ENCODE measurements around the gene ACAD8.
"Not testable (repeated sequence)": the region's sequence is repeated elsewhere in the genome, so short reads cannot be mapped to it uniquely, and the experiment has no call there.

The ACAD8 gene

DNA sequence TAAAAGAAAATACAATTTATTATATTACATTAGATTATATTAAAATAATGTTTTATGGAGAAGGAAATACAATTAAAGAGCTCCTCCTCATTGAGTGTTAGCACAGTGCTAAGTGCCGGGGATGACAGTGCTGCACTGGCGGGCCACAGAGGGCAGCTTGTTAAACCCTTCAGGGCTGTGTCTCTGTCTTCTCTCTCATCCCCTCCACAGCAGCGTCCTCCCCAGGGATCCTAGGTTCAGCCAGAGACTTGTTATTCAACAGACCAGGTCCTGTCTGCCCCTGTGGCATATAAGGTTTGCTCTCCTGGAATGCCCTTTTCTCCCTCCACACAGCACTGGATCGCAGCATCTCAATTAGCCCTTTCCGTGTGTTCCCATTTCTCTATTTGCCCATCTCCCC lies 14.4 kb upstream of the ACAD8 start:
- no peak for DNase-seq (ENCODE audit: low read depth in 2 of 2, low spot score in 1 of 2)

DNA sequence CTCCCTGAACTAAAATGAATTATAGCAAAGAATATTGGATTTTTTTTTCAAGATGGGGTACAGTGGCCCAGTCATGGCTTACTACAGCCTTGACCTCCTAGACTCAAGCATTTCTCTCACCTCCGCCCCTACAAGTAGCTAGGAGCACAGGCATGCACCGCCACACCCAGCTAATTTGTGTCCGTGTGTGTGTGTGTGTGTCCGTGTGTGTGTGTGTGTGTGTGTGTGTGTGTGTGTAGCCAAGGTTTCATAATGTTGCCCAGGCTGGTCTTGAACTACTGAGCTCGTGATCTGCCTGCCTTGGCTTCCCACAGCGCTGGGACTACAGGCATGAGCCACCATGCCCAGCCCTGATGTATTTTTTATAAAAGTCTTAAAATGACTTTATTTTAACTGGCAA lies 12.8 kb upstream of the ACAD8 start:
- DNase-seq (ENCODE audit: low read depth in 2 of 2, low spot score in 1 of 2) = no peak

DNA sequence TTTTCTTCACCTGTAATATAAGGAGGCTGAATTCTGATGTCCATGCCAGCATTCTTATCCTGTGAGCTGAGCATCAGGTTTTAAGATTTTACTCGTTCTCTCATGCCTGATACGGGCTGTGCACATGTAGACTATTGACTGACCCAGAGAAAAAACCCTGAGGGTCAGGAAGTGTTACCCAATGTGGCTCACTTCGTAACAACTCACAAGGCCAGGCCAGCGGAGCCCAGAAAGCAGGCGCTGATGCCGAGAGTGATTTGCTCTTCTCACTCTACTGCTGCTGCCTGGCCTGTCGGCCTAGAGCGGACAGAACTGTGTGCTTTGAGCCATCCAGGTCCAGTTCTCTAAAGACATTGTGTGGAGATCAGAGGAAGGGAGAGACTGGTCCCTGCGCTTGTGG lies 11.0 kb upstream of the ACAD8 start:
- no peak for DNase-seq (ENCODE audit: low read depth in 2 of 2, low spot score in 1 of 2)

DNA sequence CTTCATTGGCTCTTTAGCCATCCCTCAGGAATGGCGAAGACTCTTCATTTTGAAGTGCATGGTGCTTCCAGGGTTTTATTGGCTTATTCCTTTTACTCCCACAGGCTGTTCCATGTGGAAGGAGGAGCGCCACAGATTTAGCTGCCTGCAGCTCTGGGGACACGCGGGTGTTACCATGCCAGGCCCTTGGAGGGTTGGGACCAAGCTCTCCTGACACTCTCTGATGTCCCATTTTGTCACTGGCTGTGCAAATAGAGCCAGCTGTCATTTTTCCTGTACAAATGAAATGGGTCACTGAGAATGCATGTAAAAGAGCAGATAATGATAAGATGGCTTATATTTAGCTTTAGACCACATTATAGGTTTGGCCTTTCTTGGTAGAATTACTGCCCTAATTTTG lies 9.5 kb upstream of the ACAD8 start:
- DNase-seq (ENCODE audit: low read depth in 2 of 2, low spot score in 1 of 2) = no peak

DNA sequence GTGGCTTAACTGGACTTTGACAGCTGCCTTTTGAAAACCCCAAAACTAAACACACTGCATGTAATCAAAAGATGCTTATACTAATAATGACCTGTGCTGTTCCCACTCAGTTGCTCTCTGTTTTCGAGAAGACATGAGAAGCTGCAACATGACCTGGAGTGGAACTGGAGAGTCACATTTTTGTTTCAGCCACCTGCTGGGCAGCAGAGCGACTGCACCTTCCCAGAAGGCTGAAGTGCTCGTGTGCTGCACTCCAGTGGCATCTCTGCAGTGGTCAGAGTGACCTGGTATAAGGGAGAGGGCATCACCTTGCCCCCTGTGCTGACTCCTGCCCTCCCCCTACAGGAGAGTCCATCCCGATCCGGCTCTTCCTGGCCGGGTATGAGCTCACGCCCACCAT lies 8.8 kb upstream of the ACAD8 start:
- no peak for DNase-seq (ENCODE audit: low read depth in 2 of 2, low spot score in 1 of 2)

DNA sequence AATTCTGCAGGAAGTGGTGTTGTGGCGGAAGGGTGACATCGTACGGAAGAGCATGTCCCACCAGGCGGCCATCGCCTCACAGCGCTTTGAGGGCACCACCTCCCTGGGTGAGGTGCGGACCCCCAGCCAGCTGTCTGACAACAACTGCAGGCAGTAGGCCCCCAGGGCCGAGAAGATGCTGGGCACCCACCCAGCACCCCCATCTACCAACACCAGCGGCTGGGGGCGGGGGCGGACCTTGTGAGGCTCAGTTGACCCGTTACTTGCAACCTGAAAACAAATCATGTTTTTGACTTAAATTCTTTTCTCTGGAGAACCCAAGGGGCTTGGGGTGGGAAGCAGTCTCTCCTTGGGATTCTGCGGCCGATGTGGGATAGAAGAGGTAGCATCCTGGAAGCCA lies 7.9 kb upstream of the ACAD8 start:
- DNase-seq (ENCODE audit: low read depth in 2 of 2, low spot score in 1 of 2) = no peak

DNA sequence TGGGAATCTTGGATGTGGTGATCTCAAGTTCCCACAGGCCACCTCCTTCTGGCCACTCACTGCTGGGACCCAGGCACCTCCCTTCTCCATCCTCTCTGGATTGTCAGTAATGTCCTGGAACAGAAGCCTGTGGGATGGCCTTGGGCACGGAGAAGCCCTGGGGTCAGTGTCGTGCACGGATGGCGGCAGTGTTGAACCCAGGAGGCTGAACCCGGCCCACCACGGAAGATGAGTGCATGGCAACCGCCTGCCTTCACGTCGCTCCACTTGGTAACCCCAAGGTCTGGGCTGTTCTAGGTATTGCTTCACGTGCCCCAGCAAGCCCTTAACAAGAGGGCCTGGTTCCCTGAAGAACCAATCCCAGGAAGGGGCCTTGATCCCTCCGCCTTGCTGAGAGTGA lies 7.3 kb upstream of the ACAD8 start:
- no peak for DNase-seq (ENCODE audit: low read depth in 2 of 2, low spot score in 1 of 2)

DNA sequence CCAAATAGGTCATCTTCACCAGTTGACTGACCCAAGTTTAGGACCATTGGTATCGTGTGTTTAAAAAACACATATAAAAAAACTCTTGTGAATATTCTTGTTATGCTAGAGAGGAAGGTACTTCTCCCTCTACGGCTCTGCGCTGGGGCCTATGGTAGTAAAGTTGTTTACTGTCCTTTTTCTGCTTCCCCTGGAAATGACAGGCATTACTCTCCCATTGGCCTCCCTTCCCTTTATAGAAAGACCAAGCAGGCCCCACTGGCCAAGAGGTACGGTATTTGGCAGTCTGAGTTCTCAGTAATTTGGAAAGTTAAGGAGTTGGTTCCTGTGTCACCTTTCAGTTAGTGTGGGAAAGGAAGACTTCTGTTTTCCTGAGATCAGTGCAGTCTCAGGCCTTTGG lies 6.7 kb upstream of the ACAD8 start:
- no peak for DNase-seq (ENCODE audit: low read depth in 2 of 2, low spot score in 1 of 2)

DNA sequence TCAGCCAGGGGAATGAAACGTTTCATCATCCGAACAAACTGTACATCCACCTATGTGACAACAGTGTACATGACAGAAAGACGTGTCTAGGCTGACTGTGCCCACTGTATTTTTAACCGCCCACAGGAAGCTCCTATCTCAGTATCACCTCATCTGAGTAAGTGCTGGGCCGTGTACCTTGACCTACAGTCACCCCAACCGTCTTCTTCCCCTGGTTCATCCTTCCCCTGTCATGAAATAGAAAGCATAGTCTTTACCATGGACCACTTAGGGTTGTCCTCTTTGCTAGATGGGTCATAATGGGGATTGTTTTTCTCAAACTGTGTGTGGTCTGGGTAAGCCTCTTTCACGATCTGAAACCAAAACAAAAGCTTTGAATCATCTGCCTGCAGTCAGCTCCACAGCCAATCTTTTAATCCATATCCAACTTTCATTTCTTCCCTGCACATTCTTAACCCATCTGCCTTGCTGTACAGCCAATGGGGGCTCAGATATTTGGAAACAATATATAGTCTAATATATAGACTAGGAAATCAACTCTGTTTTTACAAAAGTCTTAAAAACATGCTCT lies 4.4 kb upstream of the ACAD8 start:
- no peak for DNase-seq (ENCODE audit: low read depth in 2 of 2, low spot score in 1 of 2)

DNA sequence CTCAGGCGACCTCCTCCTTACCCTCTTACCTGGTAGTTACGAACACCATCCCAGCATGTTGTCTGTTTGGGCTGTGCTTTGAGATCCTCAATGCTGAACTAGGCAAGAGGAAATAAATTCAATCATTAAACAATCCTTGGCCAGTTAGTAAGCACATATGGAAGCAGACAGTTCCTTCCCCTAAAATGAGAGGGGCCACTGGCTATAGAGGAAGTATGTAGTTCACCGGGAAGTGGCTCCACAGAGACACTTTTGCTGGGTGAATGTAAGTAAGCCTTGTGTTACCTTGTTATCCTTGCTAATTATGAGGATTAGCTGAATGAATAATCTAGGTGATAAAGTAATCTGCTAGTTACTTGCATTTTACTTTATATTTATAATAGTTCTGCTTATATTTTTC lies 3.1 kb upstream of the ACAD8 start:
- no peak for DNase-seq (ENCODE audit: low read depth in 2 of 2, low spot score in 1 of 2)

DNA sequence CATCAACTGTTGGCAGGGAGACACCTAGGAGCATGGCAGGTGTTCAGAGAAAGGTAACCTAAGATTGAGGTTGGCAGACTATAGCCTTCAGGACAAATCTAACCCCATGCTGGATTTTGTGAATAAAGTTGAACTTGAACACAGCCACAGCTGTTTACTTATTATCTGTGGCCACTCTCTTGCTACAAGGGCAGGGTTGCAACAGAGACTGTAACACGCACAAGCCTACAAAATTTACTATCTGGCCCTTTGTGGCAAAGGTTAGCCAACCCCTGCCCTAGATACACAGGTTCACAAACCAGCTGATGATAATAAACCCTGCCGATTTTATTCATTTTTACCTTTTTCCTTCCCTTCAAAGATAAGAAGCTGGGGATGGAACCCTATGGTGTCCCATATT lies 2.7 kb upstream of the ACAD8 start:
- no peak for DNase-seq (ENCODE audit: low read depth in 2 of 2, low spot score in 1 of 2)

DNA sequence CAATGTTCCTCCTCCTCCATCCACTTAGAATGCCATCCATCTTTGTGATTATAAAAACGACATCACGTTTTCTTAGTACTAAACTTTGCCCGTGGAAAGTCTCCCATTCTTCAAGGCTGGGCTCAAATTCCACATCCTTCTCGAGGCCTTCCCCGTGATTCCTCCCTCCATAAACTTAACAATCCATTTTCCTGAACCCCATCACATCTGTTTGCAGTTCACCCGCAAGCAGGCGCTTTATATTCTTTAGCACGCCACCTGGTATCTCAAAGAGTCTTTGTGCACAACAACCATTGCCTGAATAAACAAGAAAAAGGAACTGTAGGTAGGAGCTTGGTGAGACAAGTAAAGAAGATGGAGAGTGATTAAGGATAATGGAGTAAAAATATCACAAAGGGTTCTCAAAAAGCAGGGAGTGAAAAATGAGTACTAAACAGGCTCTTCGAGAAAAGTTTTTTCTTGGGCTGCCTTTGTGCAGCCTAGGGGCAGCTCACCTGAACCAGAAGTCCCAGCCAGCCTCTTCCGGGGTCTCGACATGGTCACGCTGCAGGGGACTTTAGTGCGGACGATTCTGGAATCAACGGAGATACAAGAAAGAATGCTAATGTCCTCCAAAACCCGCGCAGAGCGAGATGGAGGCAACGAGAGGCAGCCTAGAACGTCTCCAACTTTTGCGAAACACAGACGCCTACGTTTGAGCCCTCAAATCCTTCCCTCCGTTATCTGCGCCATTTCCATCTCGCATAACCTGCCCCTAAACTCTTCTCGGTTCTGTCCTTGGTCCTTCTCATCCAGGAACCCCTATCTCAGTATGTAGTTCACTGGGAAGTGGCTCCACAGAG lies 801 bp upstream of the ACAD8 start:
- no peak for DNase-seq (ENCODE audit: low read depth in 2 of 2, low spot score in 1 of 2)

DNA sequence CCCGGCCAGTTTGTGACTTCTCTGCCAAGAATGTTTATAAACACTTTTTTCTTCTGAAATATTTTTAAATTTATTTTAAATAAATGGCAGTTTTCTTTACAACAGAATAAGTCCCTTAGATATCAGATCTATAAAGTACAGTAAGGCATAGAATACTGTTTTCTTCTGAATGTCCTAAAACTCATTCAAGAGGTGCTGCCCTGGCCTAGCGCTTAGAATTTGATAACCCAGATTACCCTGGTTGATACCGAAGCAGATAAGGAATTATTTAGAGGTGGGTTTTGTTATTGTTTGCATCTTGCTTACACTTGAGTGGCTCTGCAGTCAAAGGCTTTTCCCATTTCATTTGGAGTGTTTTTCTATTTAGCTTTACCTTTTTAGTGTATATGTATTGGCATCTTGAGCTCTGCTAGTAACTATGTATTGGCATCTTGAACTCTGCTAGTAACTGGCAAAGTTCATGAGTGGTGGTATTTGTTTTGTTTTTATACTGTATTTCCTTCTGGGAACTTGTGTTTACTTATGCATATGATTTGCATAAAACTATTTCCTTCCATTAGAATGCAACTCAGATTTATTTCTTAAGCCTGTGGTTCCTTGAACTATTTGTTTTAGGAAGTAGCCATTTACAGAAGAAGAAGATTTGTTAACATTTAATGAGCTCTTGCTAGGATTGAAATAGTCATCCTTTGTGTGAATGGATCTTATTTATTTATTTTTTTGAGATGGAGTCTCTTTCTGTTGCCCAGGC lies 1.2 kb downstream of the ACAD8 start:
- no peak for DNase-seq (ENCODE audit: low read depth in 2 of 2, low spot score in 1 of 2)

DNA sequence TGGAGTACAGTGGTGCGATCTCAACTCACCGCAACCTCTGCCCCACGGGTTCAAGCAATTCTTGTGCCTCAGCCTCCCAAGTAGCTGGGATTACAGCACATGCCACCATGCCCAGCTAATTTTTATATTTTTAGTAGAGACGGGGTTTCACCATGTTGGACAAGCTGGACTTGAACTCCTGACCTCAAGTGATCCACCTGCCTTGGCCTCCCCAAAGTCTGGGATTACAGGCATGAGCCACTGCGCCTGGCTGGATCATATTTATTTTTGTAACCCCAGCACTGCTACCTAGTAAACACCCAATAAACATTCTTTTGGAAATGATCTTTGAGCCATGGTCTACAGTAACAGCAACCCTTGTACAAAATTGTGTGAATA lies 1.8 kb downstream of the ACAD8 start:
- DNase-seq (ENCODE audit: low read depth in 2 of 2, low spot score in 1 of 2) = not testable (repeated sequence)

DNA sequence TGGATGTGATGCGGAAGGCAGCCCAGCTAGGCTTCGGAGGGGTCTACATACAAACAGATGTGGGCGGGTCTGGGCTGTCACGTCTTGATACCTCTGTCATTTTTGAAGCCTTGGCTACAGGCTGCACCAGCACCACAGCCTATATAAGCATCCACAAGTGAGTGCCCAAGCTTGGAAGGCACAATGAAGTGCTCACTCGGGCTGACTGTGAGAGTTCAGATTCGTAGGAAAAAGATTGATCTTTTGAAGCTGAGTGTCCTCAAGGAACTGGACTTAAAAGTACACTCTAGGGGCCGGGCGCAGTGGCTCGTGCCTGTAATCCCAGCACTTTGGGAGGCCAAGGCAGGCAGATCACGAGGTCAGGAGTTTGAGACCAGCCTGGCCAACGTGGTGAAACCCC lies 3.7 kb downstream of the ACAD8 start:
- no peak for DNase-seq (ENCODE audit: low read depth in 2 of 2, low spot score in 1 of 2)

DNA sequence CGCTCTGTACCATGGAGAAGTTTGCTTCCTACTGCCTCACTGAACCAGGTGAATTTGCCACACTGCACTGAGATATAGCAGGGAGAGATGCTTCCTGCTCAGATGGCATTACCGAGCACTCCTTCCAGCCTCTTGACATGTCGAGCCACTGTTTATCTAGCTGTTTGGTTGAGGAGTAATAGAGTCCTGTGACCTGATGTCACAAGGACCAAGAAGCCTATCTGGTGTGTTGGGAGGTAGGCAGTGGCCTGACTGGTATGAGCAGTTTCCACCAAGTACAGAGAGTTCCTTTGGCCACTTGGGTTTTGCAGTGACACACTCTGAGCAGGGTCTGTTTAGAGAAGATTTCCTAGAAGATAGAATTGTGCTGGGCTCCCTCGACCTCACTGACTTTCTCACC lies 5.2 kb downstream of the ACAD8 start:
- DNase-seq (ENCODE audit: low read depth in 2 of 2, low spot score in 1 of 2) = no peak

DNA sequence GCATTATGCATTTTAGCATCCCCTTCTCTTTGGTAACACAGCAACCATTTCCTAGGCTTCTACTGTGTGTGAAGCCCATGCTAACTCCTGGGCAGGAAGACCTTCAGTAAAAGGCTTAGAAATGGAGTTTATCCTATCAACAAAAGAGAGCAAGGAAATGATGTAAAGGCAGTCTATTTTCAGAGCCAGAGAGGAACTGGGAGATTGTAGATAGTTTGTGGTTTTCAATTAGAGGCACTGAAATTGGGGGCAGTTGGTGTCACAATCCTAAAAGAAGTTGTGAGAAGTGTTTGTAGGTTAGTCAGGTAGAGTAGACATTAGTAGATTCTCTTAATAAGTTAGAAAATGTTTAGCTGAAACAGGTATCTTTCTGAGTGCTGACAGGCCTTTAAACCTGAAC lies 7.1 kb downstream of the ACAD8 start:
- no peak for DNase-seq (ENCODE audit: low read depth in 2 of 2, low spot score in 1 of 2)

DNA sequence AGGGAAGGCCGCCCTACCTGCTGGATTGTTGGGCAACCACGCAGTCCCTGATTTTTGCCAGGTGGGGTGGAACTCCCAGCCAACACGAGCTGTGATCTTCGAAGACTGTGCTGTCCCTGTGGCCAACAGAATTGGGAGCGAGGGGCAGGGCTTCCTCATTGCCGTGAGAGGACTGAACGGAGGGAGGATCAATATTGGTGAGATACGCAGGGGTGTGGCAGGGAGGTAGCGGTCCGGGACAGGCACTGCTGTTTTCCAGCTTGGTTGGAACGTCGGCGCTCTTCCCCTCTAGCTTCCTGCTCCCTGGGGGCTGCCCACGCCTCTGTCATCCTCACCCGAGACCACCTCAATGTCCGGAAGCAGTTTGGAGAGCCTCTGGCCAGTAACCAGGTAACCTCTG lies 7.6 kb downstream of the ACAD8 start:
- DNase-seq (ENCODE audit: low read depth in 2 of 2, low spot score in 1 of 2) = no peak

DNA sequence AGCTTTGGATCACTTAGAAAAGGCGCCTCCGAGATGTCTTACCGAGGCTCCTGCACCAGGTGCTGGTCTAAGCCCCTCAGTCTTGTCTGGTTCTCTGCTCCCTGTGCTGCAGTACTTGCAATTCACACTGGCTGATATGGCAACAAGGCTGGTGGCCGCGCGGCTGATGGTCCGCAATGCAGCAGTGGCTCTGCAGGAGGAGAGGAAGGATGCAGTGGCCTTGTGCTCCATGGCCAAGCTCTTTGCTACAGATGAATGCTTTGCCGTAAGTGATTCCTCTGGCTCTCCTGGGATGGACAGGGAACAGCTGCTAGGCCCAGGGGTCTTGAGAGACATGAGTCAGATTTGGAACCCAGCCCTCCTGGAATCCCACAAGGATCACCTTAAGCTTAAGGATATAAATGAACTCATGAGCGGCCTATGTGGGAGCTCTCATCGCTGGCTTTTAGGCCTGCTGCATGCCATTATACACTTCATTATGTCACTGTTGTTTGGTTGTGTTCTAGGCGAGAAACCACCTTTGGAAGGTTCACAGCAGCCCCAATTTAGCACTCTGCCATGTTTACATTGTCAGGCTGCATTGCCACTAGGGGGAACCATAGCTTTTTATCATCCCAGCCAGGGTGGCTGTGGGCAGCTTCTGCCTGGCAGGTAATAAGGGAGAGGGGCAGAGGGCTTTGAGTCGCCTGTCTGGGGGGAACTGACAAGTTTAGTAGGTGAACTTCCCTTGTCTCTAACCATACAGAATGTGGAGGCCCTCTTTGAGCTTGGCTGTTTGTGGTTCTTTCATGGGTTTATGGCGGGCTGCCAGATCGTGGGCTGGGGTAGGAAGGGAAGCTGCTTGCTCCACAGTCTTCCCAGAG lies 8.5 kb downstream of the ACAD8 start:
- DNase-seq (ENCODE audit: low read depth in 2 of 2, low spot score in 1 of 2) = no peak

DNA sequence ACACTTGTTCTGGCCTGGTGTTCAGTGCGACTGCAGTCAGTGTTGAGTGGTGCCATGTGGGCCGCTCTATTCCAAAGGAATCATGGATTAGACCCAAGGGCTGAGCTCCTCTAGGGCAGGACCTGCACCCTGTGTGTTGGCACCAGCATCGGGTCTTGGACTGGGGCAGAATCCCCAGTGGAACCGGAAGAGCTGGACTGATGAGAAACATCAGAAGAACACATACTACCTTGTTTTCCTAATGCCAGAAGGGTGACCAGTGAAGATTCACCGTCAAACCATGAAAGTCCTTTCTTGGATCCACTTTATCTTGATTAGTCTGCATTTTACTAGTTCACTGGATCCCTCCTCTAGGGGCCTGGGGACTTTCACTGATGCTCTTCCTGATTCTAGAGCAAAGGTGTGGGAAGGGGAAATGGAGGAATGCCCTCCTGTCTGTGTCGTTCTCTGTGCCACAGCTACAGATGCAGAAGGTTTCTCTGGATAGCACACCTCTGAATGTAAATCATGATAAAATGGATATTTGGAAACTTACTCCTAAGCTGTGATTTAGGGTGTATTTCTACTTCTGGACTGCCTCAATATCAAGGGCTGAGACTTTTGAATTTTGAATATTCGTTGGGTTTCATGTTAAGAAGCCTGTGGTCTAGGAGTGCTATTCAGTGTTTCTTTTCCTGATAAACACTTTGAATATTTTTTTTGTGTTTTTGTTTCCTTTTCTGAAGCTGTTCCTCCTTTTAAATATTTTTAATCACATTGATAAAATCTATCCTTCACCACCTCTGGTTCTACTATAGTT lies 11.8 kb downstream of the ACAD8 start:
- no peak for DNase-seq (ENCODE audit: low read depth in 2 of 2, low spot score in 1 of 2)

DNA sequence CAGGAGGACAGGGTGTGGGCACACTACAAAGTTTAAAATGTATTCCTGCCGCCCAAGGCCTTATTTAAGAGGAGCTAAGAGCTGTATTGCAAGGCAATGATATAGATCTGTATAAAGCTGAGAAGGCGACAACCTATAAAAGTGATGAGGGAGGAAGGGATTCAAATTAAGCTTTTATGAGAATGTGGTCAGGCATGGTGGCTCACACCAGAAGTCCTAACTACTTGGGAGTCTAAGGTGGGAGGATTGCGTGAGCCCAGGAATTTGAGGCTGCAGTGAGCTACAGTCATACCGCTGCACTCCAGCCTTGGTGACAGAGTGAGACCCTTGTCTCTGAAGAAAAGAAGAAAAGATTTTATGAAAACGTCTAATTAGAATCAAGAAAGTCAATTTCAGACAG lies 13.1 kb downstream of the ACAD8 start:
- no peak for DNase-seq (ENCODE audit: low read depth in 2 of 2, low spot score in 1 of 2)
